Measurements from ENCODE around the gene OR1N2.

The OR1N2 gene

GRCh38 chr9:122552812-122553211 lies at the start of gene OR1N2:
Gene OR1N2, plus strand, starts transcription at chr9:122553112. Its CDS starts 100 bp downstream, at chr9:122553212.
- Mint-ChIP-seq H3K27ac (no peak within 1 kb of the TSS), H3K9me3 (peaks cover 28% of the 10 kb centered on the region), H3K27me3 (ENCODE audit: low read depth, poor library complexity) (peaks cover 16% of the 10 kb centered on the region), H3K36me3 (ENCODE audit: low read depth) (no peaks in the 10 kb centered on the region), H3K4me1 (no peaks in the 10 kb centered on the region), H3K4me3 (no peak within 1 kb of the TSS)
- DNase-seq: no peak
- no peak for TF ChIP-seq CTCF (IDR thresholded peaks at IDR 0.05)

- H3K9me3 Mint-ChIP-seq: peaks cover 16% of the 10 kb centered on the region
- DNase-seq: no peak
- no peaks in the 10 kb centered on the region for H3K27me3 Mint-ChIP-seq (ENCODE audit: low read depth, poor library complexity)
- H3K4me1 Mint-ChIP-seq: no peaks in the 10 kb centered on the region
- no peak overlapping the region for H3K27ac Mint-ChIP-seq
- no peaks in the 10 kb centered on the region for H3K36me3 Mint-ChIP-seq (ENCODE audit: low read depth)
- no peak overlapping the region for H3K4me3 Mint-ChIP-seq
- TF ChIP-seq CTCF (IDR thresholded peaks at IDR 0.05): no peak
Observed at GRCh38 chr9:122506964-122507363, 45.9 kb upstream of the OR1N2 start.

- Mint-ChIP-seq H3K4me3 (no peak within 1 kb of the TSS), H3K9me3 (peaks cover 25% of the 10 kb centered on the region), H3K27ac (no peak within 1 kb of the TSS), H3K27me3 (ENCODE audit: low read depth, poor library complexity) (no peaks in the 10 kb centered on the region), H3K36me3 (ENCODE audit: low read depth) (no peaks in the 10 kb centered on the region), H3K4me1 (no peaks in the 10 kb centered on the region)
- DNase-seq: no peak
- TF ChIP-seq CTCF (IDR thresholded peaks at IDR 0.05): no peak
Observed at GRCh38 chr9:122510502-122510901, 42.4 kb upstream of the OR1N2 start, which contains the start of gene OR1J2. Gene OR1J2, plus strand, starts transcription at chr9:122510802. Its CDS starts 0 bp downstream, at chr9:122510802.

- no peak for TF ChIP-seq CTCF (IDR thresholded peaks at IDR 0.05)
- Mint-ChIP-seq H3K4me1 (no peaks in the 10 kb centered on the region), H3K27ac (no peak overlapping the region), H3K9me3 (peaks cover 29% of the 10 kb centered on the region), H3K4me3 (no peak overlapping the region), H3K27me3 (ENCODE audit: low read depth, poor library complexity) (no peaks in the 10 kb centered on the region), H3K36me3 (ENCODE audit: low read depth) (no peaks in the 10 kb centered on the region)
- no peak for DNase-seq
Observed at GRCh38 chr9:122518226-122518625, 34.7 kb upstream of the OR1N2 start.

GRCh38 chr9:122518841-122519240 lies 34.1 kb upstream of the OR1N2 start, which contains the start of gene OR1J4:
Gene OR1J4, plus strand, starts transcription at chr9:122519141. Its CDS starts 0 bp downstream, at chr9:122519141.
- Mint-ChIP-seq H3K36me3 (ENCODE audit: low read depth) (no peaks in the 10 kb centered on the region), H3K9me3 (peaks cover 30% of the 10 kb centered on the region)
- TF ChIP-seq CTCF (IDR thresholded peaks at IDR 0.05): no peak

GRCh38 chr9:122519376-122519775 lies 33.5 kb upstream of the OR1N2 start:
- Mint-ChIP-seq H3K27me3 (ENCODE audit: low read depth, poor library complexity) (no peaks in the 10 kb centered on the region), H3K9me3 (peaks cover 29% of the 10 kb centered on the region), H3K36me3 (ENCODE audit: low read depth) (no peaks in the 10 kb centered on the region), H3K4me3 (no peak overlapping the region), H3K27ac (no peak overlapping the region), H3K4me1 (no peaks in the 10 kb centered on the region)
- DNase-seq: no peak
- no peak for TF ChIP-seq CTCF (IDR thresholded peaks at IDR 0.05)

More at GRCh38 chr9:122518841-122519240, 34.1 kb upstream of the OR1N2 start, which contains the start of gene OR1J4:
- DNase-seq: no peak
- no peaks in the 10 kb centered on the region for H3K27me3 Mint-ChIP-seq (ENCODE audit: low read depth, poor library complexity)
- no peaks in the 10 kb centered on the region for H3K4me1 Mint-ChIP-seq
- H3K27ac Mint-ChIP-seq: no peak within 1 kb of the TSS
- no peak within 1 kb of the TSS for H3K4me3 Mint-ChIP-seq
